Endothelial cell of umbilical vein (primary cell): ENCODE data around the gene KLHL10. TPM values are rescaled to one million over a fixed set of nuclear protein-coding genes. Genes with fewer than 3 reads are reported as not detected.

Experiments used
- BruUV-seq: library from RNA; stranded (reverse); fragments of 400-500 nt; replicated peaks from 2 replicates; lab custom pipeline; 2021; lab: Mats Ljungman, UMichigan
- CTCF ChIA-PET: fragments of 300-600, 350-600 bp; sonication (Branson Sonifier 250); formaldehyde crosslinking; loops from one replicate; lab custom pipeline; 2021; ENCODE audit warnings: antibody characterized with exemption, inconsistent platforms; lab: Charles Lee
- POLR2A ChIA-PET: fragments of 300-600, 350-600 bp; sonication (Branson Sonifier 250); formaldehyde crosslinking; loops from one replicate; lab custom pipeline; 2021; ENCODE audit warnings: antibody characterized with exemption, inconsistent platforms; lab: Charles Lee
- DNase-seq: peaks from one replicate; pipeline ENCODE4 v3.0.0-alpha.2; 2011; ENCODE audit warnings: low read depth, low spot score
- FAIRE-seq: peaks from 2 replicates; lab custom pipeline; 2011; peaks lifted over from hg19 to GRCh38; lab: Jason Lieb, UNC
- H2AFZ ChIP-seq: 2 replicates; pipeline ENCODE4 v1.6.0; 2012; ENCODE audit warnings: low read depth, low read length, control low read depth, inconsistent platforms
- H3K27ac ChIP-seq: 2 replicates; pipeline ENCODE4 v1.5.1; 2011; ENCODE audit warnings: low read depth, mild to moderate bottlenecking, control low read depth, low read length, moderate library complexity; ENCODE audit not compliant: insufficient read depth
- H3K27me3 ChIP-seq, 2 experiments: 2 replicates each; pipeline versions ENCODE4 v1.6.0 to v1.6.1; 2011; ENCODE audit warnings: low read length in 2 of 2, mixed read lengths in 1 of 2; ENCODE audit not compliant: control insufficient read depth in 2 of 2, insufficient read depth in 2 of 2
- H3K36me3 ChIP-seq, 2 experiments: 2 replicates in 1 of 2; 3 replicates in 1 of 2; pipeline ENCODE4 v1.5.1; 2011; ENCODE audit warnings: low read length in 2 of 2, mild to moderate bottlenecking in 1 of 2, moderate library complexity in 1 of 2; ENCODE audit not compliant: control insufficient read depth in 2 of 2, insufficient read depth in 2 of 2; ENCODE audit errors: extremely low read depth in 1 of 2
- H3K4me1 ChIP-seq: 3 replicates; pipeline ENCODE4 v1.5.1; 2011; ENCODE audit warnings: mild to moderate bottlenecking, low read length; ENCODE audit not compliant: control insufficient read depth, insufficient read depth; ENCODE audit errors: extremely low read depth
- H3K4me2 ChIP-seq: 2 replicates; pipeline ENCODE4 v1.6.1; 2011; ENCODE audit warnings: low read length, control low read depth, mixed read lengths; ENCODE audit not compliant: insufficient read depth
- H3K4me3 ChIP-seq, 3 experiments: fragments of 200-600 bp in 1 of 3; sonication (generic), shearing (Covaris generic) in 1 of 3; replicated peaks in 1 of 3; 2 replicates each; pipeline ENCODE4 v1.5.1; 2011 to 2016; ENCODE audit warnings: control low read depth in 3 of 3, low read length in 3 of 3, mild to moderate bottlenecking in 2 of 3, inconsistent platforms in 1 of 3, low read depth in 1 of 3, moderate library complexity in 1 of 3; ENCODE audit not compliant: insufficient read depth in 1 of 3
- H3K79me2 ChIP-seq: 2 replicates; pipeline ENCODE4 v1.6.0; 2012; ENCODE audit warnings: low read length, inconsistent platforms; ENCODE audit not compliant: control insufficient read depth, insufficient read depth
- H3K9ac ChIP-seq: replicated peaks from 2 replicates; pipeline ENCODE3; 2011; ENCODE audit warnings: low read length, control low read depth; ENCODE audit not compliant: insufficient read depth; ENCODE audit errors: extremely low read depth
- H3K9me1 ChIP-seq: replicated peaks from 3 replicates; pipeline ENCODE4 v1.6.0; 2011; ENCODE audit warnings: mild to moderate bottlenecking, low read length; ENCODE audit not compliant: control insufficient read depth, insufficient read depth; ENCODE audit errors: extremely low read depth
- H3K9me3 ChIP-seq: replicated peaks from 2 replicates; pipeline ENCODE4 v1.5.1; 2012; ENCODE audit warnings: low read length, inconsistent platforms; ENCODE audit not compliant: control insufficient read depth, insufficient read depth
- H4K20me1 ChIP-seq: replicated peaks from 2 replicates; pipeline ENCODE3; 2011; ENCODE audit warnings: mild to moderate bottlenecking, low read length; ENCODE audit not compliant: control insufficient read depth, insufficient read depth; ENCODE audit errors: extremely low read depth
- EZH2 ChIP-seq: IDR thresholded peaks from 2 replicates; pipeline ENCODE4 v1.6.1; 2012; ENCODE audit warnings: borderline replicate concordance, low read depth, mild to moderate bottlenecking, moderate library complexity, low read length, inconsistent platforms; ENCODE audit not compliant: severe bottlenecking
- GATA2 ChIP-seq: IDR thresholded peaks from 2 replicates; pipeline ENCODE4 v1.7.0; 2011; ENCODE audit warnings: low read depth, mild to moderate bottlenecking, moderate library complexity, mixed read lengths, low read length; ENCODE audit not compliant: insufficient read length, insufficient read depth
- MYC ChIP-seq: IDR thresholded peaks from one replicate; pipeline ENCODE4 v1.6.1; 2011; ENCODE audit warnings: mild to moderate bottlenecking, low read depth, low read length
- POLR2A ChIP-seq: IDR thresholded peaks from 2 replicates; pipeline ENCODE4 v1.6.1; 2012; ENCODE audit warnings: low read depth, mild to moderate bottlenecking, control low read depth, low read length
- POLR2AphosphoS5 ChIP-seq: IDR thresholded peaks from 2 replicates; pipeline ENCODE4 v1.6.1; 2012; ENCODE audit warnings: low read depth, mild to moderate bottlenecking, control low read depth, low read length, moderate library complexity; ENCODE audit not compliant: insufficient read depth
- dilution Hi-C: fragments of 300-500 bp; cut with MboI; formaldehyde crosslinking; loops from one replicate; pipeline ENCODE4 v1.15.0; 2019; ENCODE audit warnings: low sequenced_read_pairs; ENCODE audit not compliant: extremely low pct_ligation_motif_present
- intact Hi-C: fragments of 100-400 bp; cut with micrococcal nuclease; formaldehyde crosslinking; loops from one replicate; pipeline ENCODE4 v1.10.0; 2022
- polyA plus RNA-seq, 4 experiments: library from polyadenylated mRNA; depleted of rRNA in 3 of 4; stranded (reverse) in 3 of 4; unstranded in 1 of 4; fragments of >200 nt; gene quantifications; 2 replicates each; pipeline versions ENCODE4 v1.2.1 to v1.2.3, GENCODE V29; 2011 to 2012; ENCODE audit warnings: missing spikeins in 1 of 4
- total RNA-seq: library from RNA; stranded (reverse); gene quantifications from 2 replicates; pipeline ENCODE4 v1.2.3, GENCODE V29; 2021
- TF ChIP-seq, protein P1 (sequence below), 2 donors: IDR thresholded peaks; 1 replicate in 1 of 2; 2 replicates in 1 of 2; pipeline ENCODE4 v1.5.1; 2011; ENCODE audit warnings: low read length in 2 of 2, mild to moderate bottlenecking in 2 of 2, moderate library complexity in 2 of 2, control low read depth in 1 of 2, inconsistent platforms in 1 of 2, low read depth in 1 of 2; ENCODE audit not compliant: insufficient read depth in 1 of 2; ENCODE audit errors: extremely low read depth in 1 of 2

Gene KLHL10
- total and polyA plus RNA-seq, 2 donors (not counting 3 experiments of a cell fraction or from before 2014, with no cell fraction given) = 0.10 TPM; not detected in 1

- DNase-seq = no peak
- dilution Hi-C loops = no loop called here
- Histone ChIP-seq H3K79me2 (no peaks in the 10 kb centered on the region), H3K4me2 (no peak overlapping the region), H3K27ac (no peak overlapping the region), H4K20me1 (no peaks in the 10 kb centered on the region), H3K9me1 (no peaks in the 10 kb centered on the region), H3K36me3 (peaks cover 8 to 23% of the 10 kb centered on the region in 2 experiments), H3K27me3 (no peaks in the 10 kb centered on the region), H3K9ac (no peak overlapping the region), H3K9me3 (no peaks in the 10 kb centered on the region), H3K4me3 (no peak overlapping the region), H3K4me1 (no peaks in the 10 kb centered on the region), H2AFZ (no peak overlapping the region)
- TF ChIP-seq POLR2A = no peak
- TF ChIP-seq GATA2 = no peak
- TF ChIP-seq MYC = no peak
- no peak for TF ChIP-seq EZH2
- TF ChIP-seq POLR2AphosphoS5 = no peak
- TF ChIP-seq, protein P1, sequence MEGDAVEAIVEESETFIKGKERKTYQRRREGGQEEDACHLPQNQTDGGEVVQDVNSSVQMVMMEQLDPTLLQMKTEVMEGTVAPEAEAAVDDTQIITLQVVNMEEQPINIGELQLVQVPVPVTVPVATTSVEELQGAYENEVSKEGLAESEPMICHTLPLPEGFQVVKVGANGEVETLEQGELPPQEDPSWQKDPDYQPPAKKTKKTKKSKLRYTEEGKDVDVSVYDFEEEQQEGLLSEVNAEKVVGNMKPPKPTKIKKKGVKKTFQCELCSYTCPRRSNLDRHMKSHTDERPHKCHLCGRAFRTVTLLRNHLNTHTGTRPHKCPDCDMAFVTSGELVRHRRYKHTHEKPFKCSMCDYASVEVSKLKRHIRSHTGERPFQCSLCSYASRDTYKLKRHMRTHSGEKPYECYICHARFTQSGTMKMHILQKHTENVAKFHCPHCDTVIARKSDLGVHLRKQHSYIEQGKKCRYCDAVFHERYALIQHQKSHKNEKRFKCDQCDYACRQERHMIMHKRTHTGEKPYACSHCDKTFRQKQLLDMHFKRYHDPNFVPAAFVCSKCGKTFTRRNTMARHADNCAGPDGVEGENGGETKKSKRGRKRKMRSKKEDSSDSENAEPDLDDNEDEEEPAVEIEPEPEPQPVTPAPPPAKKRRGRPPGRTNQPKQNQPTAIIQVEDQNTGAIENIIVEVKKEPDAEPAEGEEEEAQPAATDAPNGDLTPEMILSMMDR (IDR thresholded peaks at IDR 0.05; ENCODE audit: extremely low read depth in 1 of 2, insufficient read depth in 1 of 2, low read depth in 1 of 2, low read length in 2 of 2) = no peak
- POLR2A ChIA-PET = no interaction called here
- no peak for FAIRE-seq
- CTCF ChIA-PET = interaction anchor here (0.6 to 1.4 kb wide), 3 partner anchors 22 to 86 kb away, joined by 3 to 4 read pairs (median 3); partner anchors contain the start of gene KLHL11
- intact Hi-C loops = no loop called here
- BruUV-seq = no TSS peak
Observed at GRCh38 chr17:41824086-41824485, 13.5 kb upstream of the KLHL10 start.
